Pancreas (tissue), 10 donors: Measurements from ENCODE around the gene NKAP. TPM values are rescaled to one million over a fixed set of nuclear protein-coding genes. Genes with fewer than 3 reads are reported as not detected.
"Not testable (repeated sequence)": the region's sequence is repeated elsewhere in the genome, so short reads cannot be mapped to it uniquely, and the experiment has no call there.

ENCODE experiments used
- ATAC-seq, 4 donors: fragments of 200-7000 bp; cut with Tn5 transposase; one replicate each; pipeline versions ENCODE4 v1.8.0 to v1.9.1; 2020; ENCODE audit warnings: mild to moderate bottlenecking in 4 of 4, moderate library complexity in 4 of 4
- DNase-seq, 6 donors: peaks; one replicate each; pipeline ENCODE4 v3.0.0-alpha.2; 2020
- FAIRE-seq: peaks from 2 replicates; lab custom pipeline; 2012; peaks lifted over from hg19 to GRCh38; lab: Jason Lieb, UNC
- H3K27ac ChIP-seq, 4 donors: fragments of 200-600 bp; sonication (generic); 1 replicate in 3 of 4; 2 replicates in 1 of 4; pipeline versions ENCODE4 v1.5.0 to v1.8.0; 2020
- H3K27me3 ChIP-seq, 4 donors: fragments of 200-600 bp; one replicate each; pipeline ENCODE4 v1.8.0; 2021
- H3K36me3 ChIP-seq, 3 donors: fragments of 200-600 bp; sonication (generic) in 1 of 3; one replicate each; pipeline versions ENCODE4 v1.5.0 to v1.8.0; 2020 to 2021
- H3K4me1 ChIP-seq, 3 donors: fragments of 200-600 bp; one replicate each; pipeline ENCODE4 v1.8.0; 2021
- H3K4me3 ChIP-seq, 4 donors: fragments of 200-600 bp; sonication (generic) in 2 of 4; one replicate each; pipeline versions ENCODE4 v1.5.0 to v1.8.0; 2020 to 2021
- H3K9me3 ChIP-seq, 4 donors: fragments of 200-600 bp; one replicate each; pipeline ENCODE4 v1.8.0; 2021
- CTCF ChIP-seq, 4 donors: fragments of 200-600 bp; sonication (generic) in 3 of 4; IDR thresholded peaks; one replicate each; pipeline versions ENCODE4 v1.5.0 to v1.8.0; 2021; ENCODE audit warnings: antibody characterized with exemption in 4 of 4
- WGBS, 2 donors: extraction: QIAGEN DNeasy Blood & Tissue Kit; methylation state at CpG; one replicate each; pipeline ENCODE4 v1.1.7; 2013; 5-methylcytosine and 5-hydroxymethylcytosine counted together
- intact Hi-C, 3 donors: fragments of 100-400 bp; cut with DNase I; formaldehyde crosslinking; loops; one replicate each; pipeline versions ENCODE4 v1.11.1 to v1.14.2; 2022
- polyA plus RNA-seq, 2 donors: library from polyadenylated mRNA; stranded (reverse); fragments of 200-250 nt; gene quantifications; one replicate each; pipeline ENCODE4 v1.2.3, GENCODE V29; 2013
- total RNA-seq, 6 donors: library from RNA; stranded (reverse); fragmentation: NEBNext Ultra II Directional in 4 of 6; extraction: Animal tissue kit (Norgen Biotek cat#: 25700) in 4 of 6; gene quantifications; one replicate each; pipeline versions ENCODE4 v1.2.1 to v1.2.4, GENCODE V29; 2021 to 2023
- donor health status: healthy with polysubstance abuse.
- donor health status: DM: no; HTN: no; CAD: no; lungs with moderate emphysema.
- donor health status: DM: no; HTN: no; CAD: no.
- donor health status: control.
- donor health status: control.
- donor health status: Bipolar disorder and iron deficiency.
- donor health status: DM: yes; HTN: yes; CAD: no.
- donor health status: DM: no; HTN: no; CAD: no.
- donor health status: DM: no; HTN: no; CAD: no.
- donor health status: DM: yes; HTN: yes; CAD: no.

The NKAP gene
- total and polyA plus RNA-seq, 8 donors: 2.0 to 5.5 (median 3.3) TPM

- Histone ChIP-seq H3K9me3 (no peaks in the 10 kb centered on the region), H3K4me3 (no peak overlapping the region), H3K27me3 (peaks cover 0 to 6% (median 2%) of the 10 kb centered on the region in 4 donors), H3K36me3 (no peaks in the 10 kb centered on the region), H3K4me1 (peaks cover 0 to 19% (median 0%) of the 10 kb centered on the region in 3 donors), H3K27ac (no peak overlapping the region)
- ATAC-seq (no peak), FAIRE-seq (no peak), DNase-seq (no peak)
- WGBS, 2 donors: 64 to 70% methylated on average over 3 of the region's 3 CpGs
- intact Hi-C loops: no loop called here
- TF ChIP-seq CTCF (IDR thresholded peaks at IDR 0.05): no peak
These were observed 42.7 kb upstream of the NKAP start for GRCh38 chrX:119986203-119986602.

- H3K36me3 ChIP-seq: no peaks in the 10 kb centered on the region
- peaks cover 0 to 6% (median 2%) of the 10 kb centered on the region in 4 donors for H3K27me3 ChIP-seq
- FAIRE-seq (no peak), DNase-seq (peak in 3 of 6 donors; percentile 29 to 49 (median 33)), ATAC-seq (peak; percentile 63 to 83 (median 74))
- TF ChIP-seq CTCF (IDR thresholded peaks at IDR 0.05): no peak
- intact Hi-C loops: no loop called here
- peaks cover 0 to 19% (median 0%) of the 10 kb centered on the region in 3 donors for H3K4me1 ChIP-seq
- WGBS, 2 donors: 18 to 29% methylated on average over 5 of the region's 5 CpGs
- peak overlapping the region in 3 of 4 donors; percentile 1 to 66 (median 22) for H3K27ac ChIP-seq
- no peaks in the 10 kb centered on the region for H3K9me3 ChIP-seq
- H3K4me3 ChIP-seq: no peak overlapping the region
These were observed 41.1 kb upstream of the NKAP start for GRCh38 chrX:119984652-119985051.

GRCh38 chrX:119983494-119983893 lies 39.9 kb upstream of the NKAP start:
- intact Hi-C loops: no loop called here
- DNase-seq (no peak), FAIRE-seq (no peak), ATAC-seq (no peak)
- H3K27ac ChIP-seq: no peak overlapping the region
- peaks cover 0 to 6% (median 2%) of the 10 kb centered on the region in 4 donors for H3K27me3 ChIP-seq
- no peak overlapping the region for H3K4me3 ChIP-seq
- no peaks in the 10 kb centered on the region for H3K9me3 ChIP-seq
- H3K36me3 ChIP-seq: no peaks in the 10 kb centered on the region
- H3K4me1 ChIP-seq: peaks cover 0 to 19% (median 0%) of the 10 kb centered on the region in 3 donors
- 43 to 48% methylated on average over 2 of the region's 2 CpGs for WGBS, 2 donors
- TF ChIP-seq CTCF (IDR thresholded peaks at IDR 0.05): no peak

- DNase-seq: peak in 2 of 6 donors; percentile 35 to 47
- H3K9me3 ChIP-seq: no peaks in the 10 kb centered on the region
- intact Hi-C loops: no loop called here
- H3K4me1 ChIP-seq: peaks cover 0 to 15% (median 0%) of the 10 kb centered on the region in 3 donors
- FAIRE-seq: no peak
- no peak for TF ChIP-seq CTCF (IDR thresholded peaks at IDR 0.05)
- no peak overlapping the region for H3K4me3 ChIP-seq
- ATAC-seq: no peak
- H3K27me3 ChIP-seq: peaks cover 0 to 5% (median under 1%) of the 10 kb centered on the region in 4 donors
- no peaks in the 10 kb centered on the region for H3K36me3 ChIP-seq
- H3K27ac ChIP-seq: no peak overlapping the region
- WGBS, 2 donors: 35 to 36% methylated on average over 3 of the region's 3 CpGs
These were observed 38.6 kb upstream of the NKAP start for GRCh38 chrX:119982145-119982544.

- FAIRE-seq (no peak), DNase-seq (peak in 3 of 6 donors; percentile 18 to 33 (median 30)), ATAC-seq (peak; percentile 60 to 83 (median 78))
- 43 to 55% methylated on average over 15 of the region's 15 CpGs for WGBS, 2 donors
- Histone ChIP-seq H3K27me3 (peaks cover 0 to 5% (median 0%) of the 10 kb centered on the region in 4 donors), H3K36me3 (no peaks in the 10 kb centered on the region), H3K27ac (no peak overlapping the region), H3K9me3 (no peaks in the 10 kb centered on the region), H3K4me3 (no peak overlapping the region), H3K4me1 (peaks cover 0 to 15% (median 0%) of the 10 kb centered on the region in 3 donors)
- TF ChIP-seq CTCF (IDR thresholded peaks at IDR 0.05): peak in 3 of 4 donors; percentile 18 to 38 (median 38)
- intact Hi-C loops: no loop called here
These were observed 37.9 kb upstream of the NKAP start for GRCh38 chrX:119981286-119982070.

- intact Hi-C loops: not testable (repeated sequence)
These were observed 33.6 kb upstream of the NKAP start for GRCh38 chrX:119977172-119977571.

More at GRCh38 chrX:119977172-119977571, 33.6 kb upstream of the NKAP start:
- not testable (repeated sequence) for H3K4me3 ChIP-seq, H3K27ac ChIP-seq, H3K9me3 ChIP-seq, DNase-seq, ATAC-seq, H3K36me3 ChIP-seq, H3K4me1 ChIP-seq, FAIRE-seq, H3K27me3 ChIP-seq
- WGBS, 2 donors: 85 to 92% methylated on average over 4 of the region's 4 CpGs
